ENCODE data around the gene IPCEF1. TPM values are rescaled to one million over a fixed set of nuclear protein-coding genes. Genes with fewer than 3 reads are reported as not detected.

The IPCEF1 gene
- total RNA-seq, 2 experiments from 2014 or later: 17.3 to 18.8 TPM

DNA sequence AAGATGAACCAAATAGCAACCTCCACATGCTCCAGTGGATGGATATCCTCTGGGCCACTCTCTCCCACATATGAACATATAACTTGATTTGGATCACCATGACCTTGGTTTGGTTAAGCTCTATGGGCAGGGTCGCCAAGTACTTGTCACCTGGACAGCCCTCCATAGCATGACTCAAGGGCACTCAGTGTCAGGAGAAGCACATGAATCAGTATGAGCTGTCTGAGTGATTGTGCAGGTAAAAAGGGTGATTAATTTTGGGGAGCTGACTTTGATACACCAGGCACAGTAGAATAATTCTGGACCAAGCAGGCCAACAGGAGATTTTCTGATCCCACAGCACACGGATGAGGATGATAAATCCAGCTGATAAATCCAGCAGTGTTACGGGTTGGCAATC, 243.2 kb downstream of the IPCEF1 start:
- Mint-ChIP-seq H3K27ac (no peak overlapping the region), H3K9me3 (ENCODE audit: low read depth) (no peaks in the 10 kb centered on the region), H3K4me3 (no peak overlapping the region), H3K27me3 (no peaks in the 10 kb centered on the region), H3K36me3 (no peaks in the 10 kb centered on the region), H3K4me1 (no peaks in the 10 kb centered on the region)
- DNase-seq: no peak
- no peak for ATAC-seq
- CTCF ChIA-PET: no interaction called here

DNA sequence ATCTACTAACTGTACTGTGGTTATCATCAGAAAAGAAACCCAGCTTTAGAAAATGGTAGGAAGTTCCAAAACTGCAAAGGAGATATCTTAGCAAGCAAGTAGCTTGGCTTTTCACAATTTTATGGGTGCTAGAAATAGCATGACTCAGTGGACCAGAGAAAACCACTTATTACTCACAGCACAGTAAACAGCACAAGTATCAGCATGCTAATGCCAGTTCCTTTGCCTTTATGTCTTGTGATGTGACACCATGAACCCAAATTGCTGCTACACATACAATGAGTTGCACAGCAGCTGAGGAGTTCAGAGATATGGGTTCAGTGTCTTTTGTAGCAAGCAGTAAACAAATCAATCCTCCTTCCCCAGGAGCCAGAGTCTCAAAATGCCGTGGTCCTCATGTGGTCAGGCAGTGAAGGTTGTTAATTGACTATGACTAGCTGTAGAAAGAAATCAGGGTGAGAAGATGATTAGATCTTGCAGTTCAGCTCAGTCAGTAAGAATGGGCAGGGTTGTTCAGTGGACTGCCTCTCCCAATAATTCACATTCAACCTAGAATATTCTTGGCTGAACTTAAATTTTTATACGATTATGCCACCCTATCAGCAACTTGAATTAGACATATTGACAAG, 244.3 kb downstream of the IPCEF1 start:
- CTCF ChIA-PET: no interaction called here
- H3K36me3 Mint-ChIP-seq: no peaks in the 10 kb centered on the region
- H3K4me3 Mint-ChIP-seq: no peak overlapping the region
- ATAC-seq (no peak), DNase-seq (no peak)
- H3K9me3 Mint-ChIP-seq (ENCODE audit: low read depth): no peaks in the 10 kb centered on the region
- no peaks in the 10 kb centered on the region for H3K4me1 Mint-ChIP-seq
- H3K27ac Mint-ChIP-seq: no peak overlapping the region
- no peaks in the 10 kb centered on the region for H3K27me3 Mint-ChIP-seq

DNA sequence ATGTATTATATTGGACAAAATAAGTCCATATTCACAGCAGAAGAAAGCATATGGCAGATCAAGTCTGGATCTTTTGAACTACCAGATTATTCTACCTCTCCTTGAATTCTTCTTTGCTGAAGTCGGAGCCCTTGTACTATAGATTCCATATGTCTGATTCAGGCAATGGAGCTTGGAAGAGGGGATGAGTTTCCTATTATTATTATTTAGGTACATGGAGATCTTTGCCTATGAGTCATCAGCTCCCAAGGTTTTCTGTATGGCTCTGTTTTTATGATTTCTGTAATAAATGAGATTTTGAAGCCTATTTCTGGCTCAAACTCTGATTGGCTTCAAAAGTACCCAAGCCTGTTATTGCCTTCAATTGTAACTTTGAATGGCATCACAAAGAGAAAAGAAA, 245.6 kb downstream of the IPCEF1 start:
- no peak overlapping the region for H3K27ac Mint-ChIP-seq
- no peaks in the 10 kb centered on the region for H3K27me3 Mint-ChIP-seq
- H3K36me3 Mint-ChIP-seq: no peaks in the 10 kb centered on the region
- no peaks in the 10 kb centered on the region for H3K4me1 Mint-ChIP-seq
- CTCF ChIA-PET: no interaction called here
- ATAC-seq: no peak
- H3K4me3 Mint-ChIP-seq: no peak overlapping the region
- H3K9me3 Mint-ChIP-seq (ENCODE audit: low read depth): no peaks in the 10 kb centered on the region
- no peak for DNase-seq

DNA sequence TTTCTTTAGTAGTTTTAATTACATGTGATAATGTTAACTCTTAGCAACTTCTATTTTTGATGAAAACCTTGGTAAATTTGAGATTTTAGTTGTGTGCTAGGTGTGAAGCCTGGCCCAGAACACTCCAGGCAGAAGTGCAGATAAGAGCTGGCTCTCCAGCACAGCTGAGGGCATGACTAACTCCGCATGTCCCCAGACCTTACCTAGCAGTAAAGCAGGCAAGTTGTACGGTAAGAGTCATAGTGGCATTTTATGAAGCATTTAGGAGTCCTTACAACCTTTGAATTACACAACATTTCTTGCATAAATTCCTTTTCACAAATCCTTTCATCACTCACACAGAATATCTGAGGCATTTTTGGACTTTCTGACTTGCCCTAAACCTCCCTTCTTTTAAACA, 250.4 kb downstream of the IPCEF1 start:
- DNase-seq (no peak), ATAC-seq (no peak)
- Mint-ChIP-seq H3K4me3 (no peak overlapping the region), H3K36me3 (no peaks in the 10 kb centered on the region), H3K9me3 (ENCODE audit: low read depth) (no peaks in the 10 kb centered on the region), H3K4me1 (no peaks in the 10 kb centered on the region), H3K27ac (no peak overlapping the region), H3K27me3 (no peaks in the 10 kb centered on the region)
- CTCF ChIA-PET: no interaction called here

Other genes with a start within 250 kb of the IPCEF1 start
- gene CNKSR3, start 153.9 kb upstream of the IPCEF1 start, total RNA-seq: not detected